GM18861 (cell line): ENCODE data around the gene CPM.

Experiments used
- ATAC-seq: cut with Tn5 transposase; IDR thresholded peaks from one replicate; pipeline ENCODE4 v1.9.1; 2021; ENCODE audit not compliant: unreplicated experiment

The CPM gene

GRCh38 chr12:68932961-68933893, at the start of gene CPM:
Gene CPM, minus strand, starts transcription at chr12:68933171. Its CDS starts 334 bp downstream, at chr12:68932837.
- peak; percentile 89 for ATAC-seq

GRCh38 chr12:68981516-68981915, 48.5 kb upstream of the CPM start:
- ATAC-seq, result no peak

- ATAC-seq, result no peak
These were observed 47.7 kb upstream of the CPM start for GRCh38 chr12:68980476-68981212.

- no peak for ATAC-seq
These were observed 45.7 kb upstream of the CPM start for GRCh38 chr12:68978678-68979077.

- no peak for ATAC-seq
These were observed 45.1 kb upstream of the CPM start for GRCh38 chr12:68977909-68978610.

- no peak for ATAC-seq
These were observed 44.4 kb upstream of the CPM start for GRCh38 chr12:68977335-68977734.

- ATAC-seq, result no peak
These were observed 43.4 kb upstream of the CPM start for GRCh38 chr12:68976395-68976841.

- ATAC-seq, result no peak
These were observed 42.8 kb upstream of the CPM start for GRCh38 chr12:68975811-68976210.

- ATAC-seq, result no peak
These were observed 39.6 kb upstream of the CPM start for GRCh38 chr12:68972595-68972994.

GRCh38 chr12:68971404-68971803, 38.4 kb upstream of the CPM start:
- no peak for ATAC-seq

GRCh38 chr12:68970951-68971350, 38.0 kb upstream of the CPM start:
- no peak for ATAC-seq

- no peak for ATAC-seq
These were observed 37.3 kb upstream of the CPM start for GRCh38 chr12:68970306-68970705.

- peak; percentile 73 for ATAC-seq
These were observed 34.1 kb upstream of the CPM start for GRCh38 chr12:68967046-68967445.

- ATAC-seq, result no peak
These were observed 31.1 kb upstream of the CPM start for GRCh38 chr12:68963856-68964745.

GRCh38 chr12:68962877-68963855, 30.2 kb upstream of the CPM start:
- ATAC-seq, result no peak

- no peak for ATAC-seq
These were observed 27.0 kb upstream of the CPM start for GRCh38 chr12:68959891-68960464.

GRCh38 chr12:68959143-68959858, 26.3 kb upstream of the CPM start:
- no peak for ATAC-seq

GRCh38 chr12:68958322-68958721, 25.4 kb upstream of the CPM start:
- ATAC-seq, result peak; percentile 89
